GM04503 (cell line): ENCODE data around the gene ARHGAP5.

Experiments
- DNase-seq: peaks from one replicate; pipeline ENCODE4 v3.0.0-alpha.2; 2012; ENCODE audit warnings: low read depth

ARHGAP5 gene

GRCh38 chr14:32171469-32171868 is 94.4 kb downstream of the ARHGAP5 start:
- no peak for DNase-seq

GRCh38 chr14:32183151-32184058 is 106.3 kb downstream of the ARHGAP5 start:
- no peak for DNase-seq

- no peak for DNase-seq
Observed at GRCh38 chr14:32185097-32185496, 108.0 kb downstream of the ARHGAP5 start.

DNA sequence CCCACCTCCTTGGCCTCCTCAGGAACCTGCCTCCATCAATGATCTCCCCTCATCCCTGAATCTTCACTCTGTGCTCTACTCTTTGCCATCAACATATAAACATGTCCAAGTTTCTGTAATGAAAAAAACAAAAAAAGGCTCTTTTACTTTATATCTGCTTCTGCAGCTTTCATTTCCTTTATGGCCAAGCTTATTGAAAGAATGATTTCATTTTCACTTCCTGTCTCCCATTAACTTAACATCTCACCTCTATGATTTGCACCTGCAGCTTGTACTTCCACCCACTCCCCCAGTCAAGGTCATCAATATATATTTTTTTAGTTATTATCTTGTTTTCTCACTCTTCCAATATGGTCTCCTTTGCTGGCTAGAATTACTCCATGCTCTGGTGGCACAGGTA is 109.1 kb downstream of the ARHGAP5 start:
- DNase-seq, result no peak

GRCh38 chr14:32189811-32190210 is 112.7 kb downstream of the ARHGAP5 start:
- DNase-seq, result no peak

DNA sequence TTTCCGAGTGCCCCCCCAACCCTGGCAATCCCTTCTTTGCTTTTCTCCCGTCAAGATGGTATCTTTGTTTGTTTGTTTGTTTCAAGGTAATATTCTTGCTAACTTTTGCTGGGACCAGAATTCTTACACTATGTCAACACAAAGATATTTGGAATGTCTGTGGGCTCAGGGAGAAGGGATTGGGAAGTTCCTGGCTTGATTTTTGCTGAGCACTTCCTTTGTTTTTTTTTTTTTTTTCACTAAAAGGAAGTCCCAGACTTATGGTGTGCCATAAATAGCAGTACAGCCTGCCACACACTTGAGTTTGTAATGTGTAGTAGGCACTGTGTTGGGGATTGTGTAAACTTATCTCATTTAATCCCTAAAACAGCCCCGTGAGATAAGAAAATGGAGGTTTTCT is 113.6 kb downstream of the ARHGAP5 start:
- no peak for DNase-seq

DNA sequence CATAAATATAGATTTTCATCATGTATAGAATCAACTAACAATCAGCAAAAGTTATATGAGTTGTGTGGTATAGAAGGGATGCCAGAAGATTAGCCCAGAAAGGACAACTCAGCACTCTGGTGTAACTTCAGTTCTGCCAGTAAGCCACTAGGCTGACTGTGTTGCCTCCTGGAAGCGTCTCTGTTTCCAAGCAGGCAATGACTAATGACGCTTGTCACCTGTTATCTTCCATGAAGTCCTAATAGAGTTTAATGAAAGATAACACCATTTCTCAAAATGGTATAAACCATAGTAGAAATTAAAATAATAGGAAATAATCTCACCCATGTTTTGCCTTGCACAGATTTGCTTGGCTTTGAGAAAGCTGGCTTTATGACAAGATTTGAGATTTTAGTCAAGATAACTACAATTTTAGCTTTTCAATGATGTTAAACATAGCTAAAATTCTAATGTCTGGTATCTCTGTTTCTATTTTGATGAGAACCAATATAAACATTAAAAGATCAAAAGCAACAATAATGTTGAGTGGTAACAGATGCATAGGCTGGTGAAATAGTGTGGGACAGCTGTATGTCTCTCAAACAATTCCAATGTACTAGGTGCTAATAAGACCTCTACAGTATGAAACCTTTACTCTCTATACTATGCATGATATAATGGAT is 115.7 kb downstream of the ARHGAP5 start:
- no peak for DNase-seq

DNA sequence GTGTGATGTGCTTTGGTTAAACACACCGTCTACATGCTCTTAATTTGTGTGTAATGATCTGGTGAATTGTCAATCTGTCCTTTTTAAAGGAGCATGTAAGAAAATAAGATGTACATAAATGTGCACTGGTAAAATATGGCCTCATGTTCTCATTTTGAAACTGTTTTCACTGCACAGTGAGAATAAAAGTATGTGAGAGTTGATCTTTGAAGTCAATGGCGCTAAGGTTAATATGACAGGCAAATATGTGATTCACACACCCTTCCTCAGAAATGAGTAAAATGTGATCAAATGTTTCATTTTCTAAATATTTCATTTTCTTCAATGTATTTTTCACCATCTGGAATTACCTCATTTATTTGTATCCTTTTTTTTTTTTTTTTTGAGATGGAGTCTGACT is 116.4 kb downstream of the ARHGAP5 start:
- DNase-seq, result no peak

DNA sequence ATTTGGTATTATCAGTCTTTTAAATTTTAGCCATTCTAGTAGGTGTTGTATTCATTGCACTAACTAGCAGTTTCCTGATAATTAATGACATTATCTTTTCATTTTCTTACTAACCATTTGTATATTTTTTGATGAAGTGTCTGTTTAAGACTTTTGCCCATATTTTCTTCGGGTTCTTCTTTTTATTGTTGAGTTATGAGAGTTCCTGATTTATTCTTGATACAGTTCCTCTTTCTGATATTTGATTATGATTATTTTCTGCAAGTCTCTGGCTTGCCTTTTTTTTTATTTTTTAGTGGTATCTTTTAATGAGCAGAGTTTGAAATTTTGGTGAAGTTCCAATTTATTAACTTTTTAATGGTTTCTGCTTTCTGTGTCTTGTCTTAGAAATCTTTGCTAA is 118.5 kb downstream of the ARHGAP5 start:
- DNase-seq, result no peak

DNA sequence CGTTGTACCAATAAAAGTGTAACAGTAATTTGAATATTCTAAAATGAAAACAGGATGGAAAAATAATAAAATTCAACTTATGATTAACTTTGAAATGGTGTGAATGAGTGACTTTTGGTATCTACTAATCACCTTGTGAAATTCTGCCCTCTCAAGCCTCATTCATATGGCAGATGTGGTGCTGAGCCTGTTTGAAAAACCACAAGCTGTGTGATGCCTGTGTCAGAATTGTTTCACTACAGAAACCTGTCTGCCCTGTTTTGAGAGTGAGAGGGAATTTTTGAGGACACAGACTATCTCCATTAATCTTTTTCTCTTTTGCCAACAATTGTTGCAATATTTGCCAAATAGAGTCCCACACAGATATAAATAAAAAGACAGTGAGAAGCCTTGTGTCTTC is 120.8 kb downstream of the ARHGAP5 start:
- DNase-seq, result no peak

- DNase-seq, result no peak
Observed at GRCh38 chr14:32200368-32201192, 123.5 kb downstream of the ARHGAP5 start.

DNA sequence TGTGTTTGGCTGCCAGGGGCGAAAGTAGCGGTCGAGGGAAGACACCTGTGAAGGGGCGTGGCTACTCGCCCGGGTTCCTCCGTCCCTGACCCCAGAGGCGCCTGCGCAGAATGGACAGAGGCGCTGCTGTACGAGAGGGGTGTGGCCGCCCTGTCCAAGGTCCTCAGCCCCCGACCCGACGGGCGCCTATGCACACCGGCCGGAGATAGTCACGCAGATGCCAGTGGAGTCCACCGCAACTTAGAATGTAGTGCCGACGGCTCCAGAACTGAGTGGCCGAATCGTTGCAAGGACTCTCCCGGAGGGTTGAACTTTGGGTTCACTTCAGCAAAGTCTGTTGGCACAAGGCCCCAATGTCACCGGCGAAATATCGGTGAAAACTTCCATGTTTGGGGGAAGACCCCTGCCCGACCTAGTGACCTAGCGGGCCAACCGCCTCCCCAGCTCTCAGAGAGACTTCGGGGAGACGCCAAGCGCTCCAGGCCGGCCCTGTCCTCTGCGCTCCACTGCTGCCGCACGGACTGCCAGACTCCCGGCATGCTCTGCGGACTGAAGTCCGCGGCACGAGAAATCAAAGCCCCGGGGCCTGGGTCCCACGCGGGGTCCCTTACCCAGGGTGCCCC is 124.2 kb downstream of the ARHGAP5 start:
- DNase-seq, result no peak

- no peak for DNase-seq
Observed at GRCh38 chr14:32201816-32202490, 124.8 kb downstream of the ARHGAP5 start, which contains the start of gene RNU6-7. TSS of gene RNU6-7 (plus strand) at chr14:32202045.

- no peak for DNase-seq
Observed at GRCh38 chr14:32202491-32202997, 125.4 kb downstream of the ARHGAP5 start.

DNA sequence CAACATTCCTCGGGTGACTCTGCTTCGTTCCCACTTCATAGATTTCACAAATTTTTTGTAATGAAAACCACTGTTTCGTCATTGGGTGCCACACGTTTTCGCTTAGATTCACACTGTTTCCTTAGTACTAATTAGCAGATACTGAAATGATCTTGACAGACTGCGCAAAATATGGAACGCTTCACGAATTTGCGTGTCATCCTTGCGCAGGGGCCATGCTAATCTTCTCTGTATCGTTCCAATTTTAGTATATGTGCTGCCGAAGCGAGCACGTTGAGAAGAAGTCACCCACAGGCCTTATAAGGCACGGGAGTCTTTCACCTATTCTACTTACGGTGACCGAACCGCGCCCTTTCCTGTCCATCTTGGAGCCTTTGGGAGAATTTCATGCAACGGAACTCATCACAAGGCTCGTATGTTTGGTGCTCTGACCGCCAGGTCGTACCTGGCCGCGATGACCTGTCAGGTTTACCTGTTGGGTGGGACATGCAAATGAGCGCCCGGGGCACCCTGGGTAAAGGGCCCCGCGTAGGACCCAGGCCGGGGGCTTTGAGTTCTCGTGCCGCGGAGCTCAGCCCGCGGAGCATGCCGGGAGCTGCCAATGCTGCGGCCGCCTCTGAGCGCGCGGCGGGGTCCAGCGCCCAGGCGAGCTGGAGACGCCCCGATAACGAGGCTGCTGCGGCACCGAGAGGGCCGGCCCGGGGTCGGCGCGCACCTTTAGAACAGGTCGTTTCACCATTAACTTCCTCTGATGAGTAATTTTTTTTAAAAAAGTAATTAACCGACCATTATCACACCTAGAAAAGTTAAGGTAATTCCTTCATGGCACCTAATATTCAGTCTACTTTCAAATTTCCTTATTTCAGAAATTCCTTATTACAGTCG is 126.1 kb downstream of the ARHGAP5 start, which contains the start of gene RNU6-8:
RNU6-8 (minus strand) TSS at position 272 of the 885 bp plus-strand sequence.
- DNase-seq, result no peak

DNA sequence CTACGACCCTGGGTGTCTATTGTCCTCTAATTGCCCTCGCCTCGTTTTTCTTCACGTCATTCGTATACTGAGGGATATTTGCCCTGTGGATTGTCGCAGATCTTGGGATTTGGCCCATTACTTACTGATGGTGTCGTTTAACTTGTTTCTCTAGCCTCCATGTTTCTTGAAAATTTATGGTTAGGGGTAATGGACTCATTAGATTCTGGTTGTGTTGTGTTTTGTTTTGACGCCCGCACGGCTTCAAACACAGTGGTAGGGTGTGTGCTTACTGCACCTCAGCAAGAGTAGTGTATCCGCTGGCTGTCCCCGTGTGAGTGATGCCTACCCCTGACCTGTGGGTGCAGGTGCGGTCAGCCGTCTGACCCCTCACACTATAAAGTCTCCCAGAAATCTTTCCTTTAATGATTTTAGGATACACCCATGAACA is 126.8 kb downstream of the ARHGAP5 start:
- DNase-seq, result no peak

- no peak for DNase-seq
Observed at GRCh38 chr14:32205554-32205953, 128.4 kb downstream of the ARHGAP5 start.

- no peak for DNase-seq
Observed at GRCh38 chr14:32205984-32206383, 128.9 kb downstream of the ARHGAP5 start.

- DNase-seq, result no peak
Observed at GRCh38 chr14:32206552-32206951, 129.4 kb downstream of the ARHGAP5 start.

GRCh38 chr14:32208490-32208889 is 131.4 kb downstream of the ARHGAP5 start:
- no peak for DNase-seq
